ENCODE data around the gene ADAM8.

ADAM8 gene

DNA sequence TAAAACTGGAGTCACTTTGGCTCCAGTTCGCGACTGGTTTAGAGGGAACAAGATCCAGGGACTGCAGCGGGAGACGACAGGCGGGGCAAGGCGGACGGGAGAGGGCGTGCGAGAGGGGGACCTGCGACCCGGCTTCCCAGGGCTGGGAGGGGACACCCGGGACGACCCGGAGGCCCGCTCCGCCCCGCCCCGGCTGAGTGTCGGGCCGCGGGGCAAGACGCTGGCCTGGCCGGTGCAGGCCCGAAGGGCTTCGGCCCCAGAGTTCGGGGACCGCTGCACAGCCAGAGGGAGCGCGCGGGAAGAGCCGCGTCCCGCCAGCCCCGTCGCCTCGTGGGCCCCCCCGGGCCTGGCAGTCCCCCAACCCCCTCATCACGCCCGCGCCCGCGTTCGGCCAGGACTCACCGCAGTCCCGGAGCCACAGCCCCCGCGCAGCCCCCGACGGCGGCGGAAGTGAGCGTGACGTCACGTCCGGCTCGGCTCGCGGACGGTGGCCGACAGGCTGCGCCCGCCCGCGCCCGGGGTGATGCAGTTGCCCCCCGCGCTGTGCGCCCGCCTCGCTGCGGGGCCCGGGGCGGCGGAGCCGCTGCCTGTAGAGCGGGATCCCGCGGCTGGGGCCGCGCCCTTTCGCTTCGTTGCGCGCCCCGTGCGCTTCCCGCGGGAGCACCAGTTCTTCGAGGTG, 31.9 kb upstream of the ADAM8 start, which contains the start of the genes TUBGCP2 and ZNF511:
Gene TUBGCP2 (minus strand): TSS at position 452 of the 679 bp plus-strand sequence. CDS start 5,931 bp downstream, outside the sequence.
Gene ZNF511 (plus strand): TSS at position 494 of the 679 bp plus-strand sequence. CDS start 30 bp downstream, at position 524.
- DNase-seq: peak; percentile 93

DNA sequence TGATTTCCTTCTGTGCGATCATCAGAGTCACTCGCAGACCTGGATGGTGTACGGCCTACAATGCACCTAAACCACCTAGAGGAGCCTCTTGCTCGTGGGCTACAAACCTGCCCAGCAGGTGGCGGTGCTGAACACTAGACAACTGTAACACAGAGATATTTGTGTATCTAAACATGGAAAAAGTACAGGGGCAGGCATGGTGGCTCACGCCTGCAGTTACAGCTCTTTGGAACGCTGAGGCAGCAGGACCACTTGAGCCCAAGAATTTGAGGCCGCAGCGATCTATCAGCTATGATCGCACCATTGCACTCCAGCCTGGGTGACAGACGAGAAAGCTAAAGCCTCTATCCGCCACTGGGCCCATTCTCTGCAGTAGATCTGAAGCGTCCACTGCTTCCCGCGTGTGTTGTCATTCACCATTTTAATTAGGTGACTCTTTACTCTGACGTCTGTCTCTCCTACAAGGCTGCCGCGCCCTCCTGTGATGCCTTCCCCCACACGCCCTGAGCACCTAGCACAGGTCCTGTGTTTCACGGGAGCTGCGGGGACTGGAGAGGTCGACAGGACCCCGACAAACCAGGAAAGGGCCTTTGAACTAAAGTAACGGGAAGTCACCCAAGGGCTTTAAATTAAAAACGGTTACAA, 31.2 kb upstream of the ADAM8 start:
- peak; percentile 93 for DNase-seq

- no peak for DNase-seq
Measured at GRCh38 chr10:133306941-133307379, 30.3 kb upstream of the ADAM8 start.

DNA sequence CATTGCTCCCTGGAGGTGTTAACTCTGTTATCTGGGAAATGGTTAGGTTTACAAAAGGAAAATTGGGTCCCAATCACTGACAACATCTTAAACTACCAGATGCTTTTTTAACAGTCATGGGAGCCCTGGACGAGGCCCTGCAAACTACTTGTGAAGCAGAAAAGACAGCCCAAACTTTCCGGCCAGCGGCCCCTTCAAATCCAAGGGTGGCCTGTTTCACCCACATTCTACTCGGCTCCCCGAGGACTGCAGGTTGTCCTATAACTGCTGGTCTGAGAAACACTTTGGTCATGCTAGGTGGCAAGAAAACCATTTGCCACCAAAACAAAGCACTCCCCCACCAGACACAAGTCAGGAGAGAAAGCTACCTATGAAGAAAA, 29.4 kb upstream of the ADAM8 start:
- no peak for DNase-seq

GRCh38 chr10:133303206-133303605, 26.5 kb upstream of the ADAM8 start:
- no peak for DNase-seq

- DNase-seq: no peak
Measured at GRCh38 chr10:133302230-133302629, 25.6 kb upstream of the ADAM8 start.

DNA sequence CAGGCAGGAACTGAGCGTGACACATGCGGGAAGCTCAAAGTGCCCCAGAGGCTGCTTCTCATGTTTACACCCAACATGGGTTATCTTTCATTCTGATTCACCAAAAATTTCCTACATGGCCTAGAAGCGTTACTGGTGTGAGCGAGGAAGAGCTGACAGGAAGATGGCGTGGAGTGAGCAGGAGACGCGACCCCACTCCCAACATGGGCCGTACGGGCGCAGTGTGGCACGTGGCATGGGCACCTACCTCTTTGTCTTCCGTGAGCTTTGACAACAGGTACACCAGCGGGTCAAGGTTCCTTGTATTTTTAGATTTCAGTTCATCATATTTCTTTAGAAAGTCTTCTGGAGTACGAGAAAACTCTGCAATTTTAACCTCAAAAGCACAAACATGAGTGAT, 23.1 kb upstream of the ADAM8 start:
- no peak for DNase-seq

DNA sequence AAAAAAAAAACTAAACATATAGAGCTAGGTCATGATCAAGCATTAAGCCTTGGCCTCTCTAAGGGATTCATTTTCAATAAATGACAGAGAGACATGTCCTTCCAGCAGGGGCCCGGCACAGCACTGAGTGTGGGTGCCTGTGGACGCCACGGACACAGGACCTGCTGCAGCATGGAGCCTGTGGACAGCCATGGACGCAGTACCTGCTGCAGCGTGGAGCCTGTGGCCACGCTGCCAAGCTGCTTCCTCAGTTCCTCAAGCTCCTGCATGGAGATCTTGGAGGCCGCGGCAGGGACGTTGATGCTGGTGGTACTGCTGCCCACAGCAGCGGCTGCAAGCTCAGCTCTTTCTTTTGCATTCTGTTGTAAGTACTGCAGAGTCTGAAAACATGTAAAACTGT, 22.6 kb upstream of the ADAM8 start:
- no peak for DNase-seq

GRCh38 chr10:133298466-133298865, 21.8 kb upstream of the ADAM8 start:
- no peak for DNase-seq

DNA sequence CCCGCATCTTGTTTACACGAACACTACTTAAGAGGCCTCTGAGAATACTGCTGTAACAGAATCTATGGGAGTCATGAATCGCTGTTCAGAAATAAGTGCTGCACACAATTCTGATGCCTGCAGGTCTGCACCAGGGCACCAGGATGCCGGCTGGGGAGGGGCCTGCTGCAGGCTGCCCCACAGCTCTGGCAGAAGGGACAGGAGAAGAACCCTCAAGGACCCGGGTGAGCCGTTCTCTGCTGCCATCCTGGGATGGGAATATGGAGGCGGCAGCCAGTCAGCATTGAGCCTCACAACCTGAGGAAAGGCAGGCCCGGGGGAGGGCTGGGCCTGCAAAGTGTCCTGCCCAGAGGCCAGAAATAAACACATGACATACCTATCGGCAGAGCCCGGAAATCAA, 20.8 kb upstream of the ADAM8 start:
- DNase-seq: no peak

GRCh38 chr10:133295426-133296320, 19.0 kb upstream of the ADAM8 start:
- no peak for DNase-seq

GRCh38 chr10:133294189-133294588, 17.5 kb upstream of the ADAM8 start:
- DNase-seq: no peak

DNA sequence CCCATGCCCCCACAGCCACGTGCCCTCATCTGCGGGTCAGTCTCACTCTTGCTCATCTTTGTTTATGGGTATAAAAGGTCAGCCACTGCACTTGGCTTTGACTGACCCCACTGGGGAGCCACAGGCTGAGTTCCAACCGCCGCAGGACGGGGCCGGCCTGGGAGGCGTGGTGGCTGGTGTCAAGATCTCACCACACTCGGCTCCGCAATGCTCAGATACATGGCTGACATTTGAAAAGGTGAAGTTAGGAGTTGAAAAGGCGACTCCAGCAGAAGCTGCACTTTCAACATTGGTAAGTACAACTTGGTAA, 17.1 kb upstream of the ADAM8 start:
- DNase-seq: no peak

- DNase-seq: no peak
Measured at GRCh38 chr10:133292919-133293809, 16.5 kb upstream of the ADAM8 start.

DNA sequence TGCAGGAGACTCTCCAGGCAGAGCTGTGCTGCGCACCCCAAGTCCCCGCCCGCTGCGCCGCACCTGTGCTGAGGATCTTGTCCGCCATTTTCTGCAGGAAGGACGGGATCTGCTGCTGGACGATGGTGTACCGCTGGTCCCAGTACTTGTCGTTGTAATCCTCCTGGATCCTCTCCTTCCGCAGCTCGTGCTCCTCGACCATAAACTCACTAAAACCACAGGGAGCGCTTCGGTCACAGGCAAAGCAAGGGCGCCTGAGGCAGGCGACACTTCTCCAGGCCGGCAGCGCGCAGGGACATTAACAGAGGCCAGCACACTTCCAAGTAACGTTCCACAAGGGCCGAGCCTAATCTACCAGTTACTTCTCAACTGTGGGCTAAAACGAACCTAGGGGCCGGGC, 13.1 kb upstream of the ADAM8 start:
- DNase-seq: no peak

GRCh38 chr10:133287832-133288500, 11.3 kb upstream of the ADAM8 start:
- no peak for DNase-seq

DNA sequence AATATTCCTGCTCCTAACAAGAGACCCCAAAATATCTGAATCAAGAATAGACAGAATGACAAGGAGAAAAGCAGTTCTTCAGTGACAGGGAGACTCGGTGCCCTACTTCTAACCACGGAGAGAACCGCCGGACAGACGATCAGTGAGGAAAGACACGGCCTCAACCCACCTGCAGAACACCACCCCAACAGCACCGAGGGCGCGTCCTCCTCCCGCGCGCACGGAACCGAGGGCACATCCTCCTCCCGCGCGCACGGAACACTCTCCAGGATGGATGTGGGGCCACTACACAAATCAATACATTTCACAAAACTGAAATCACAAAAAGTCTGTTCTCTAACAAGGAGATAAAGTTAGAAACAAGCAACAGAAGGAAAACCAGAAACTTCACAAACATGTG, 9.7 kb upstream of the ADAM8 start:
- DNase-seq: no peak

DNA sequence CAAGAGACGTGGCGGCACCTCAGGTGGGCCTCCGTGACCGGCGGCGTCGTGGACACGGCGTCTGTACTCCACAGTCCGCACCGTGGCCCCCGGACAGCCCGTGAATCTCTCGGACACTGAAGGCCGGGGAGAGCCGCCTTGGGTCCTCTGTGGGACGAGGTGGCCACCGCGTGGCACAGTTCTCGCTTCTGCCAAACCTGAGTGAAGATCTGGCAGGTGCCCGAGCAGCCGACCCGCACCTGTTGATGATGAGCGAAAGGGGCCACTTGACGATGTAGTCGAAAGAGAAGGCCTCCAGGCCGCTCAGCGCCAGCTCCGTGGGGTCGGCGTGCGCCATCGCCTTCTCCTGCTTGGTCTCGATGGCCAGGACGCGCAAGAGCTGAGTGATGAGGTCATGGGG, 8.5 kb upstream of the ADAM8 start:
- no peak for DNase-seq

- no peak for DNase-seq
Measured at GRCh38 chr10:133283931-133284330, 7.3 kb upstream of the ADAM8 start.

GRCh38 chr10:133282846-133283390, 6.2 kb upstream of the ADAM8 start:
- DNase-seq: no peak

GRCh38 chr10:133281628-133282372, 5.1 kb upstream of the ADAM8 start:
- DNase-seq: no peak

All from CD4-positive, alpha-beta T cell treated with Interleukin-17A for 1 hour (primary cell).